GM10266 (cell line): Measurements from ENCODE around the gene LTC4S.
A peak's percentile ranks its signal among the peaks of the same experiment; 100 is the strongest.
"Not testable (repeated sequence)": the region's sequence is repeated elsewhere in the genome, so short reads cannot be mapped to it uniquely, and the experiment has no call there.

Experiments
- DNase-seq: peaks from one replicate; pipeline ENCODE4 v3.0.0; 2012; ENCODE audit errors: extremely low spot score
- CTCF ChIP-seq: IDR thresholded peaks from 2 replicates; pipeline ENCODE4 v1.5.1; 2012; ENCODE audit warnings: mild to moderate bottlenecking, low read depth; ENCODE audit not compliant: control insufficient read depth, insufficient read depth; ENCODE audit errors: missing control alignments

The LTC4S gene

GRCh38 chr5:179788193-179788854 is 5.5 kb upstream of the LTC4S start:
- no peak for TF ChIP-seq CTCF
- DNase-seq, result peak; percentile 17

GRCh38 chr5:179789278-179789677 is 4.5 kb upstream of the LTC4S start:
- DNase-seq, result not testable (repeated sequence)

- TF ChIP-seq CTCF, result no peak
- DNase-seq, result no peak
Observed at GRCh38 chr5:179791881-179792611, 1.7 kb upstream of the LTC4S start.

- no peak for TF ChIP-seq CTCF
- no peak for DNase-seq
Observed at GRCh38 chr5:179792612-179793467, 946 bp upstream of the LTC4S start.

- TF ChIP-seq CTCF, result no peak
- no peak for DNase-seq
Observed at GRCh38 chr5:179794171-179794570, 385 bp downstream of the LTC4S start.

- TF ChIP-seq CTCF, result no peak
- no peak for DNase-seq
Observed at GRCh38 chr5:179794575-179794974, 789 bp downstream of the LTC4S start.

GRCh38 chr5:179795049-179795862 is 1.5 kb downstream of the LTC4S start:
- no peak for DNase-seq

More at GRCh38 chr5:179795049-179795862, 1.5 kb downstream of the LTC4S start:
- no peak for TF ChIP-seq CTCF
